Mesenchymal stem cell (in vitro differentiated cells and primary cell): ENCODE data around the gene LHX2.

ENCODE experiments used
- DNase-seq: peaks from one replicate; pipeline ENCODE4 v3.0.0-alpha.2; 2013
- H2AFZ ChIP-seq: one replicate; pipeline ENCODE4 v1.6.1; 2013; ENCODE audit warnings: low read depth, mild to moderate bottlenecking, control low read depth, inconsistent platforms, low read length, moderate library complexity
- H2AK5ac ChIP-seq: 2 replicates; pipeline ENCODE4 v1.6.1; 2013; ENCODE audit warnings: low read length, moderate library complexity, mild to moderate bottlenecking, inconsistent platforms; ENCODE audit not compliant: severe bottlenecking
- H2BK120ac ChIP-seq: one replicate; pipeline ENCODE4 v1.6.1; 2013; ENCODE audit warnings: low read depth, mild to moderate bottlenecking, inconsistent platforms, low read length, moderate library complexity
- H2BK12ac ChIP-seq, 2 experiments: one replicate each; pipeline ENCODE4 v1.6.1; 2013; ENCODE audit warnings: inconsistent platforms in 2 of 2, low read length in 2 of 2, mild to moderate bottlenecking in 2 of 2, moderate library complexity in 2 of 2, control low read depth in 1 of 2
- H2BK15ac ChIP-seq: one replicate; pipeline ENCODE4 v1.6.1; 2013; ENCODE audit warnings: mild to moderate bottlenecking, low read depth, inconsistent platforms; ENCODE audit not compliant: poor library complexity, severe bottlenecking
- H2BK5ac ChIP-seq: 2 replicates; pipeline ENCODE4 v1.6.1; 2013; ENCODE audit warnings: low read depth, mild to moderate bottlenecking, low read length, control low read depth, inconsistent platforms; ENCODE audit not compliant: poor library complexity, severe bottlenecking
- H3K14ac ChIP-seq, 2 experiments: one replicate each; pipeline ENCODE4 v1.6.1; 2013; ENCODE audit warnings: inconsistent platforms in 2 of 2, low read length in 2 of 2, control low read depth in 1 of 2, mild to moderate bottlenecking in 1 of 2, moderate library complexity in 1 of 2
- H3K18ac ChIP-seq, 2 experiments: one replicate each; pipeline ENCODE4 v1.6.1; 2013; ENCODE audit warnings: inconsistent platforms in 2 of 2, low read length in 2 of 2, control low read depth in 1 of 2, low read depth in 1 of 2, mild to moderate bottlenecking in 1 of 2
- H3K23ac ChIP-seq, 2 experiments: one replicate each; pipeline ENCODE4 v1.6.1; 2013; ENCODE audit warnings: inconsistent platforms in 2 of 2, low read length in 2 of 2, mild to moderate bottlenecking in 2 of 2, moderate library complexity in 2 of 2, control low read depth in 1 of 2
- H3K27ac ChIP-seq: 2 replicates; pipeline ENCODE4 v1.5.1; 2013; ENCODE audit warnings: mild to moderate bottlenecking, moderate library complexity, low read length, control low read depth, inconsistent platforms; ENCODE audit not compliant: poor library complexity, severe bottlenecking
- H3K27me3 ChIP-seq, 2 experiments: 2 replicates each; pipeline versions ENCODE4 v1.6.1 to v1.7.0; 2013; ENCODE audit warnings: low read length in 2 of 2, mild to moderate bottlenecking in 2 of 2, moderate library complexity in 2 of 2, control low read depth in 1 of 2, inconsistent platforms in 1 of 2; ENCODE audit not compliant: control insufficient read depth in 1 of 2, insufficient read depth in 1 of 2
- H3K36me3 ChIP-seq, 2 experiments: 2 replicates each; pipeline versions ENCODE4 v1.6.1 to v1.7.0; 2013; ENCODE audit warnings: low read length in 2 of 2, control low read depth in 1 of 2, inconsistent platforms in 1 of 2, low read depth in 1 of 2, mild to moderate bottlenecking in 1 of 2; ENCODE audit not compliant: insufficient read depth in 2 of 2, control insufficient read depth in 1 of 2
- H3K4ac ChIP-seq, 2 experiments: one replicate each; pipeline ENCODE4 v1.6.1; 2013; ENCODE audit warnings: inconsistent platforms in 2 of 2, low read length in 2 of 2, mild to moderate bottlenecking in 2 of 2, moderate library complexity in 2 of 2, control low read depth in 1 of 2, low read depth in 1 of 2
- H3K4me1 ChIP-seq: 2 replicates; pipeline ENCODE4 v1.6.1; 2013; ENCODE audit warnings: low read depth, low read length, control low read depth; ENCODE audit not compliant: control insufficient read depth, insufficient read depth
- H3K4me2 ChIP-seq: 2 replicates; pipeline ENCODE4 v1.6.1; 2013; ENCODE audit warnings: low read length, mild to moderate bottlenecking, inconsistent platforms; ENCODE audit not compliant: poor library complexity, severe bottlenecking
- H3K4me3 ChIP-seq, 2 experiments: 2 replicates each; pipeline versions ENCODE4 v1.5.1 to v1.7.0; 2013; ENCODE audit warnings: low read length in 2 of 2, mild to moderate bottlenecking in 2 of 2, control low read depth in 1 of 2, low read depth in 1 of 2; ENCODE audit not compliant: insufficient read depth in 1 of 2
- H3K79me1 ChIP-seq: replicated peaks from 2 replicates; pipeline ENCODE4 v1.6.1; 2013; ENCODE audit warnings: mild to moderate bottlenecking, control low read depth, low read length, inconsistent platforms; ENCODE audit not compliant: poor library complexity, severe bottlenecking
- H3K9ac ChIP-seq: 2 replicates; pipeline ENCODE4 v1.7.0; 2013; ENCODE audit warnings: mild to moderate bottlenecking, low read length, moderate library complexity
- H3K9me3 ChIP-seq: 2 replicates; pipeline ENCODE4 v1.7.0; 2013; ENCODE audit warnings: mild to moderate bottlenecking, low read length; ENCODE audit not compliant: control insufficient read depth
- H4K8ac ChIP-seq: one replicate; pipeline ENCODE4 v1.6.1; 2013; ENCODE audit warnings: inconsistent platforms, mild to moderate bottlenecking, low read length, moderate library complexity
- H4K91ac ChIP-seq: one replicate; pipeline ENCODE4 v1.6.1; 2013; ENCODE audit warnings: mild to moderate bottlenecking, low read length, inconsistent platforms
- WGBS: methylation state at CpG from one replicate; pipeline ENCODE4 v1.1.7; 2013; ENCODE audit warnings: mixed read lengths; 5-methylcytosine and 5-hydroxymethylcytosine counted together

LHX2 gene

GRCh38 chr9:124001458-124001799 lies 10.1 kb upstream of the LHX2 start:
- Histone ChIP-seq H2AK5ac (no peak overlapping the region), H3K4ac (no peak overlapping the region), H4K91ac (no peak overlapping the region), H3K4me1 (peaks cover 20% of the 10 kb centered on the region), H2BK5ac (no peak overlapping the region), H3K18ac (no peak overlapping the region), H3K79me1 (no peaks in the 10 kb centered on the region), H3K27me3 (peaks cover 91 to 92% of the 10 kb centered on the region in 2 experiments), H3K4me3 (no peak overlapping the region), H3K4me2 (no peak overlapping the region), H3K9me3 (no peaks in the 10 kb centered on the region), H3K36me3 (no peaks in the 10 kb centered on the region), H2AFZ (no peak overlapping the region), H3K23ac (no peak overlapping the region), H3K9ac (no peak overlapping the region), H4K8ac (no peak overlapping the region), H3K27ac (no peak overlapping the region), H2BK120ac (no peak overlapping the region), H2BK12ac (no peak overlapping the region), H2BK15ac (no peak overlapping the region), H3K14ac (no peak overlapping the region)
- under 1% methylated on average over 6 of the region's 6 CpGs for WGBS
- DNase-seq, result no peak

GRCh38 chr9:124001866-124002525 lies 9.6 kb upstream of the LHX2 start:
- DNase-seq, result no peak
- H2BK15ac ChIP-seq, result no peak overlapping the region
- H3K4ac ChIP-seq, result no peak overlapping the region
- H2BK5ac ChIP-seq, result no peak overlapping the region
- peaks cover 91 to 92% of the 10 kb centered on the region in 2 experiments for H3K27me3 ChIP-seq
- H4K91ac ChIP-seq, result no peak overlapping the region
- H3K14ac ChIP-seq, result no peak overlapping the region
- WGBS, result 19% methylated on average over 3 of the region's 5 CpGs
- no peak overlapping the region for H2AFZ ChIP-seq
- no peak overlapping the region for H3K4me3 ChIP-seq
- no peak overlapping the region for H3K27ac ChIP-seq
- no peak overlapping the region for H3K4me2 ChIP-seq
- no peak overlapping the region for H2BK120ac ChIP-seq
- no peaks in the 10 kb centered on the region for H3K36me3 ChIP-seq
- no peak overlapping the region for H2BK12ac ChIP-seq
- no peak overlapping the region for H3K23ac ChIP-seq
- no peak overlapping the region for H2AK5ac ChIP-seq
- H3K18ac ChIP-seq, result no peak overlapping the region
- H3K79me1 ChIP-seq, result no peaks in the 10 kb centered on the region
- no peak overlapping the region for H3K9ac ChIP-seq
- H4K8ac ChIP-seq, result no peak overlapping the region
- no peaks in the 10 kb centered on the region for H3K9me3 ChIP-seq
- peaks cover 20% of the 10 kb centered on the region for H3K4me1 ChIP-seq

GRCh38 chr9:124003636-124004349 lies 7.8 kb upstream of the LHX2 start:
- no peak for DNase-seq
- Histone ChIP-seq H2BK12ac (no peak overlapping the region), H3K18ac (no peak overlapping the region), H3K9ac (no peak overlapping the region), H3K79me1 (no peaks in the 10 kb centered on the region), H3K4me1 (peaks cover 20% of the 10 kb centered on the region), H3K9me3 (no peaks in the 10 kb centered on the region), H3K4ac (no peak overlapping the region), H3K4me2 (no peak overlapping the region), H2AFZ (no peak overlapping the region), H3K27ac (no peak overlapping the region), H3K4me3 (no peak overlapping the region), H3K27me3 (peaks cover 91 to 92% of the 10 kb centered on the region in 2 experiments), H2AK5ac (no peak overlapping the region), H2BK5ac (no peak overlapping the region), H3K36me3 (no peaks in the 10 kb centered on the region), H4K91ac (no peak overlapping the region), H3K23ac (no peak overlapping the region), H4K8ac (no peak overlapping the region), H3K14ac (no peak overlapping the region), H2BK120ac (no peak overlapping the region), H2BK15ac (no peak overlapping the region)
- 5% methylated on average over 4 of the region's 4 CpGs for whole genome bisulfite sequencing

- no peak overlapping the region for H2AFZ ChIP-seq
- no peak overlapping the region for H2BK12ac ChIP-seq
- no peak for DNase-seq
- H2BK120ac ChIP-seq, result no peak overlapping the region
- no peaks in the 10 kb centered on the region for H3K36me3 ChIP-seq
- H3K14ac ChIP-seq, result no peak overlapping the region
- no peaks in the 10 kb centered on the region for H3K9me3 ChIP-seq
- H2BK5ac ChIP-seq, result no peak overlapping the region
- H3K18ac ChIP-seq, result no peak overlapping the region
- H3K27me3 ChIP-seq, result peaks cover 93 to 95% of the 10 kb centered on the region in 2 experiments
- 7% methylated on average over 3 of the region's 4 CpGs for WGBS
- H3K27ac ChIP-seq, result no peak overlapping the region
- no peaks in the 10 kb centered on the region for H3K79me1 ChIP-seq
- H3K4me1 ChIP-seq, result peaks cover 15% of the 10 kb centered on the region
- H3K4me3 ChIP-seq, result no peak overlapping the region
- no peak overlapping the region for H3K23ac ChIP-seq
- H2BK15ac ChIP-seq, result no peak overlapping the region
- H4K8ac ChIP-seq, result no peak overlapping the region
- no peak overlapping the region for H3K9ac ChIP-seq
- no peak overlapping the region for H2AK5ac ChIP-seq
- no peak overlapping the region for H3K4me2 ChIP-seq
- H3K4ac ChIP-seq, result no peak overlapping the region
- no peak overlapping the region for H4K91ac ChIP-seq
Observed at GRCh38 chr9:124004593-124004992, 7.0 kb upstream of the LHX2 start.
